Measurements from ENCODE around the gene CDH15.
A peak's percentile ranks its signal among the peaks of the same experiment; 100 is the strongest.

Gene CDH15, protein sequence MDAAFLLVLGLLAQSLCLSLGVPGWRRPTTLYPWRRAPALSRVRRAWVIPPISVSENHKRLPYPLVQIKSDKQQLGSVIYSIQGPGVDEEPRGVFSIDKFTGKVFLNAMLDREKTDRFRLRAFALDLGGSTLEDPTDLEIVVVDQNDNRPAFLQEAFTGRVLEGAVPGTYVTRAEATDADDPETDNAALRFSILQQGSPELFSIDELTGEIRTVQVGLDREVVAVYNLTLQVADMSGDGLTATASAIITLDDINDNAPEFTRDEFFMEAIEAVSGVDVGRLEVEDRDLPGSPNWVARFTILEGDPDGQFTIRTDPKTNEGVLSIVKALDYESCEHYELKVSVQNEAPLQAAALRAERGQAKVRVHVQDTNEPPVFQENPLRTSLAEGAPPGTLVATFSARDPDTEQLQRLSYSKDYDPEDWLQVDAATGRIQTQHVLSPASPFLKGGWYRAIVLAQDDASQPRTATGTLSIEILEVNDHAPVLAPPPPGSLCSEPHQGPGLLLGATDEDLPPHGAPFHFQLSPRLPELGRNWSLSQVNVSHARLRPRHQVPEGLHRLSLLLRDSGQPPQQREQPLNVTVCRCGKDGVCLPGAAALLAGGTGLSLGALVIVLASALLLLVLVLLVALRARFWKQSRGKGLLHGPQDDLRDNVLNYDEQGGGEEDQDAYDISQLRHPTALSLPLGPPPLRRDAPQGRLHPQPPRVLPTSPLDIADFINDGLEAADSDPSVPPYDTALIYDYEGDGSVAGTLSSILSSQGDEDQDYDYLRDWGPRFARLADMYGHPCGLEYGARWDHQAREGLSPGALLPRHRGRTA

DNA sequence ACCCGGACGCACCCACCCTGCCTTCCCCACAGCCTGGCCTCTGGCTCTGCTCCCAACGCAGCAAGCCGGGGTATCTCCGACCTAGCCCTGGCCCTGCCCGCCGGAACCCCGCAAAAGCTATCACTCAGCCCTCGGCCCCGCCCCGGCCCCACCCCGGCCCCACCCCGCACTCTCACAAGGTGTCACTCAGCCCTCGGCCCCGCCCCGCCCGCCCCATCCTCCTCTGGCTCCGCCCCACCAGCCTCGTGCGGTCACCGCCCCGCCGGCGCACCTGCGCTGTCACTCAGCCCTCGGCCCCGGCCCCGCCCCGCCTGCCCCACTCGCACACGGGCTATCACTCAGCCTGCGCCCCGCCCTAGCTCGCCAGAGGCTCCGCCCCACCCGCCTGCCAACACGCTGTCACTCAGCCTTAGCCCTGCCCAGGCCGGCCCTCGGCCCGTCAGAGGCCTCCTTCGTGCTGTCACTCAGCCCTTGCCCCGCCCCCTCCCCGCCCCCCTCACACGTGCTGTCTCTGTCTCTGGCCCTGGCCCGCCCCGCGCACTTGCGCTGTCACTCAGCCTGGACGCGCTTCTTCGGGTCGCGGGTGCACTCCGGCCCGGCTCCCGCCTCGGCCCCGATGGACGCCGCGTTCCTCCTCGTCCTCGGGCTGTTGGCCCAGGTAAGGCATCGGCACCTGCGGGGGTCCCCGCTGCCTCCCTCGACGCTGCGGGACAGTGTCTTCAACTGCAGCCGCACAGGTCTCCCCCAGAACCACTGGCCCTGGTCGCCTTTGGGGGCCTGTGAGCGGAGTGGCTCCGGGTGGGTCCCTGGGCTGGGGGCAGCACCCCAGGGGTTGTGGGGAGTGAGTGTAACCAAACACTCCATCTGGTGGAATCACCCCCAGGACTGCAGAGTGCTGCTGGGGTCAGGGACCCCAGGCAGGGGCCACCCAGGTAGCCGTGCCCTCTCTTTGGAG is at the start of gene CDH15:
CDH15 (plus strand) TSS at position 533 of the 955 bp plus-strand sequence; CDS start at position 617, 84 bp downstream.
- peak; percentile 93 for DNase-seq (ENCODE audit: low read depth)

DNA sequence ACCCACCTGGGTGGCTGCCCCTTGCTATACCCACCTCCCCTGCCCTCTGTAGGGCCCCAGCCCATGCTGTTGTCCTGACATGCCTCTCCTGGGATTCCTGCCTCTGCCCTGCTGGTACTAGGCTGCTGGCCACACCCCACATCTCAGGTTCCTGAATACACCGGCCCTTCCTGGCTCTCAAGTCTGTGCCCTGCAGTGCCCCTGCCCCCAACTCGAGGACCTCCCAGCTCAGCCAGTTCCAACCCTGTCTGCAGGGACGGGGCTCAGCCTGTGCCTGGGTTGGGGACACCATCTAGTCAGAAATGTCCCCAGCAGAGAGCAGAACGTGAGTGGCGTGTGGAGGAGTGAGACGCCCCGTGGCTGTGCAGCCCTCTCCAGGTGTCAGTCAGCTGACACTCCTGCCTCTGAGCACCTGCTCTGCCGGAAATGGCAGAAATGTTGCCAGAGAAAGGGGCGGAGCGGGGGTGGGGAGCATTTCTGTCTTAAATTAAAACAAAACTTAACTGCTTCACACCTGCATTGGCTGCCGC is 49.2 kb upstream of the CDH15 start:
- DNase-seq (ENCODE audit: low read depth), result peak; percentile 28

DNA sequence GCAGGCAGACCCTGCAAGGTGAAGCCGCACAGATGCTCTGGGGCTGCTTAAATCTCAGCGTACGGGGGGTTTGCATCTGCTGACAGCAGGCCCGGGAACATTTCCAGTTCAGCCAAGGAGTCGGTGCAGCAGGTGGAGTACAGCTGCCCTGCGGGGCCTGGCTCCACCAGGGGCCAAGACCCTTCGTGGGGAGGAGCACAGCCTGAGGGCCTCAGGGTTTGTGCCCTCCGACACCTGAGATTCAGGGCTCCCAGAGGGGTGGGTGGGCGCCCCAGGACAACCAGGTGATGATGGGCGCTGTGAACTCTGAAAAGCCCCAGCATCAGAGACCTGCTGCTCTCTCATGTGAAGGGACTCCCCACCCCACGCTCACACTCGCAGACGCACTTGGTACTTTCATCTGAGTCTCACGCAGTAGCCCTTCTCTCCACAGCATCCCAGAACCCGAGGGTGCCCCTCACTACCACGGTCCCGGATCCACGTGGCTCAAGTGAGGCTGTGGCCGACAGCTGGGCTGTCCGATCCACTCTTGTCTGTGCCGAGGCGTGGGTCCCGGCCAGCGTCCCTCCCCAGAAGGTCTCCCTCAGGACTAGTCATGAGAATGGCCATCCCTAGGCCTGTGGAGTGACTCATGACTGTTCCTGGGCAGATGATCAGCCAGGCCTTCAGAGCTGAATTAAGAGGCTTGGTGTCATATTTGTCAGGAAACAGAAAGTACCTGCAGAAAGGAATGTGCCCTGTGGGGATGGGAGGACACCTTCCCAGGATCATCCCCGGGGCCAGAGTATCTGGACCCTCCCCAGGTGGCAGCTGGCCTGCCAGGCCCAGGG is 48.3 kb upstream of the CDH15 start:
- no peak for DNase-seq (ENCODE audit: low read depth)

DNA sequence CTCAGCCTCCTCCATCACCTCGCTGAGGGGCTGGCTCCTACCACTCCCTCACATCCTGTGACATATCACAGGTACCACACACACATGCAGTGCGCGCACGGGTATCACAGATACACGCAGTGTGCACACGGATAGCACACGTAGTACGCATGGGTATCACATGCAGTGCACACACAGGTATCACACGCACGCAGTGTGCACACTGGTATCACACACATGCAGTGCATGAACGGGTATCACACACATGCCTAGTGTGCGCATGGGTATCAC is 47.8 kb upstream of the CDH15 start:
- DNase-seq (ENCODE audit: low read depth), result no peak

DNA sequence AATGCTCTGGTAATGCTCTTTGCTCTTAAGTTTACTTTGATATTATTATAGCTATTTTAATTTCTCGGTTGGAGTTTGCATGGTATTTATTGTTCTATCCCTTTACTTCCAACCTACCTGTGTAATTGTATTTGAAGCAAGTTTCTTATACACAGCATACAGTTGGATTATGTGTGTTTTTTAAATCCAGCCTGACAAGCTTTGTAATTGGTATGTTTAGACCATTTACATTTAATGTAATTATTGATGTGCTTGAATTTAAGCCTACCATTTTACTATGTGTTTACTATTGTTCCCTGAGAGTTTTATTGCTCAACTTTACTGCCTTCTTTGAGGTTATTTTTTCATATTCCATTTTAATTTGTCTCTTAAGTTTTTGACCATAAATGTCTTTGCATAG is 42.2 kb upstream of the CDH15 start:
- DNase-seq (ENCODE audit: low read depth), result no peak

DNA sequence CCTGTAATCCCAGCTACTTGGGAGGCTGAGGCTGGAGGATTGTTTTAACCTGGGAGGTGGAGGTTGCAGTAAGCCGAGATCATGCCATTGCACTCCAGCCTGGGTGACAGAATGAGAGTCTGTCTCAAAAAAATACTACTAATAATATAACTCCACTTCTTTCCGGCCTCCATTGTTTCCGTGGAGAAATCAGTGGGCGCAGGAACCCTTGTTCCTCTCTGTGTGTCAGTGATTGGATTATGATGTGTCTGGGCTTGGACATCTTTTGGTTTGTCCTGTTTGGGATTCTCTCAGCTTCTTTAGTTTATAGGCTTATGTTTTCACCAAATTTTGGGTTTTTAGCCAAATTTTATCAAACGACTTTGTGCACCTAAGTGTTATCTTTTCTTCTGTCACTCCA is 41.1 kb upstream of the CDH15 start:
- DNase-seq (ENCODE audit: low read depth), result no peak

DNA sequence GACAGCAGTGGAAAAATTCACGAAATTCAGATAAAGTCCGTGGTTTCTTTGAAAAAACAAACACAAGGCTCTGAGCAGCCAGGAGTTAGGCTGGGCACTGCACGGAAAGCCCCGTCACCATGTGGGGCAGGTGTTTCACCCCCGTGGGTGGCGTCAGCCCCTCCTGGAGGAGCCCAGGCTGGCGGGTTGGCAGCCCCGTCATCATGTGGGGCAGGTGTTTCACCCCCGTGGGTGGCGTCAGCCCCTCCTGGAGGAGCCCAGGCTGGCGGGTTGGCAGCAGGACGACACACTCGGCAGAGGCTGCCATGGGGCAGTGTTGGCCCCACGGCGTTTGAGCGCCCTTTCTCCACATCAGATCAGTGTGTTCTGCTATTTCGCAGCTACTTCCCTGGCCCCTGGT is 39.8 kb upstream of the CDH15 start:
- no peak for DNase-seq (ENCODE audit: low read depth)

DNA sequence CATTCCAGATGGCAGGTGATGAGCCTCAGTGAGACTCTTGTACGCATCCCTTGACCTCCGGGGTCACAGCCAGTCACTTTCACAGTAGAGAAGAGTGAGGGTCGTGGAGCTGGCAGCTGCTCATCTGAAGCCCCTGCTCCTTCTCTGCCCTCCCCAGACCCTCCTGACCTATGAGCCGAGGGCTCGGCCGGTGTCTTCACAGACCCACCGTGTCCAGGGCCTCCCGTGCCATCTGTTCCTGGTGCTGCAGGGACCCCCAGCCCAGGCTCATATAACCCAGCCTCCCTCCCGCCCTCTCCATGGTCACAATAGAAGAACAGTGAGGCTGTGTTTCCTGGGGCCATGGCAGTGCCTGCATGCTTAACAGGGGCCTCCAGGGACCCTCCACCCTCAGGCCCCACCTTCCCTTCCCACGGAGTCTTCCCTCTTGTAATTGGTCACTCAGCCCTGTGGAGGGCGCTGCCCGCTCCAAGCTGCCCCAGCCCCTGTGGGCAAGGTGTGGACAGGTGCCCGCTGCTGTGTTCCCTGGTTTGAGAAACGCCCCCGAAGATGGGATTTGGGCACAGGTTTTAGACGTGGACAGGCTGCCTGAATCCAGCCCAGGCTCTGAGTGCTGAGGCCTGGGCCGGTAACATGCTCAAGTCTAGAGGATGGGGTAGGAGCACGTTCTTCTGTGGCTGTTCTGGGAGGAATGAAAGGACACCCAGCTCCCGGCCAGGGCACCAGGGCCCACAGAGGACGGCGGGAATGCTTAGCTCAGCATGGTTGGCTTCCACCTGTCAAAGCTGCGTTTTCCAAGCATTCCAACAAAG is 39.1 kb upstream of the CDH15 start:
- DNase-seq (ENCODE audit: low read depth), result no peak

DNA sequence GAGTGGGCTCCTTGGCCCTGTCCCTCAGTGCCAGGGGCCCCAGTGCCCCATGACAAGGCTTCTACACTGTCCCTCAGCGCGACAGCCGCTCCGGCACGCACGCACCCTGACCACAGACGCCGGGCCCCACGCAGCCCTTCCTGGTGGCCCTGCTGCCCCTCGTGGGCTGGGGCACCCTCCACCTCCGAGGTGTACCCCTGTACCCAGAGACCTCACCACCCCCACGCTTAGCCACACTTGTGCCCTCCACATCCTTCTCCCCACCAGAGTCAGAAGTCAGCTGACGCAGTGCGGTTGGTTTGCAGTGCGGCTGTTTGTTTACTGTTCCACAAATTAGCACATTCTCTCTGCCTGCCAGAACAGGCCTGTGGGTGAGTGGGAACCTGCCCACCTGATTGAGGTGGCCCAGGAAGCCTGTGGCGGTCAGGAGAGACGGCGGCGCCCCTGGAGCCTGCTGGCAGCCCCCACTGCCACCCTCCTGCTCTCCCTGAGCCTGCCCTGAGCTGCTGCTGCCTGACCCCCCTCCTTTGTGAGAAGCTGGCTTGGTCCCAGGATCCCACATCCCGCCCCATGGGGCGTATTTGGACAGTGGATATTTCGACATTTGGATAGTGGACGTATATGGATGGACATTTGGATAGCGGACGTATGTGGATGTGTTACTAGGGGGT is 38.0 kb upstream of the CDH15 start:
- DNase-seq (ENCODE audit: low read depth), result no peak

DNA sequence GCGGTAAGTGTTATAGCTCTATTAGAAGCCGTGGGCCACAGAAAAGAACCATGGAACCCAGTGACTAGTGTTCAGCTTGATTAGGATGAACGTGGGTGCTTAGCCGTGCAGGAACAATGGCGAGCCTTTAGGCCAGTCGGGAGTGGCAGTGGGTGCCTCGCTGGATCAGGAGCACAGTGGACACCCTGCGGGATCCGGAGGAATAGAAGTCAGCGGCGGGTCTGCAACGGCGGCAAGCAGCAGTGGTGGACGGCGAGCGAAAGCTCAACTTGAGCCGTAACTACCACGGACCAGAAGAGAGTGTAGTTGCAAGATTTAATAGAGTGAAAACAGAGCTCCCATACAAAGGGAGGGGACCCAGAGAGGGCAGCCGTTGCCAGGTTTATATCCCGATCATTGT is 37.3 kb upstream of the CDH15 start:
- DNase-seq (ENCODE audit: low read depth), result no peak

DNA sequence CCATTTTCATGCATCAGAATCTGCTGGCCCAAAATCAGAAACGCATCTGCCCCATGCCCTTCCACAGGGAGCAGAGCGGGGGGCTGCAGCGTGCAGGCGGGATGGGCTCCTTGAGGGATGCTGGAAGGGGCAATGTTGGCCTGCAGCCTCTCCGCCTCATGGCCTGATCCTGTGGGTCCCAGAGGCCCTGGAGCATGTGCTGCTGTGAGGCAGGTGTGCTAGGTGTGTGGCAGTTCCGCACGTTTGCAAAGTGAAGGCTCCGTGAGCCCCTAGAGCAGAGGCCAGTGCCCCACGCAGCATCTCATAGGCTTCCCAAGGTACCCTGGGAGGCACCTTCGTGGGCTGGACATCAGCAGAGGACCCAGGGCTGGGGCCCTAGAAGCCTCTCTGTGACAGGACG is 36.4 kb upstream of the CDH15 start:
- no peak for DNase-seq (ENCODE audit: low read depth)

DNA sequence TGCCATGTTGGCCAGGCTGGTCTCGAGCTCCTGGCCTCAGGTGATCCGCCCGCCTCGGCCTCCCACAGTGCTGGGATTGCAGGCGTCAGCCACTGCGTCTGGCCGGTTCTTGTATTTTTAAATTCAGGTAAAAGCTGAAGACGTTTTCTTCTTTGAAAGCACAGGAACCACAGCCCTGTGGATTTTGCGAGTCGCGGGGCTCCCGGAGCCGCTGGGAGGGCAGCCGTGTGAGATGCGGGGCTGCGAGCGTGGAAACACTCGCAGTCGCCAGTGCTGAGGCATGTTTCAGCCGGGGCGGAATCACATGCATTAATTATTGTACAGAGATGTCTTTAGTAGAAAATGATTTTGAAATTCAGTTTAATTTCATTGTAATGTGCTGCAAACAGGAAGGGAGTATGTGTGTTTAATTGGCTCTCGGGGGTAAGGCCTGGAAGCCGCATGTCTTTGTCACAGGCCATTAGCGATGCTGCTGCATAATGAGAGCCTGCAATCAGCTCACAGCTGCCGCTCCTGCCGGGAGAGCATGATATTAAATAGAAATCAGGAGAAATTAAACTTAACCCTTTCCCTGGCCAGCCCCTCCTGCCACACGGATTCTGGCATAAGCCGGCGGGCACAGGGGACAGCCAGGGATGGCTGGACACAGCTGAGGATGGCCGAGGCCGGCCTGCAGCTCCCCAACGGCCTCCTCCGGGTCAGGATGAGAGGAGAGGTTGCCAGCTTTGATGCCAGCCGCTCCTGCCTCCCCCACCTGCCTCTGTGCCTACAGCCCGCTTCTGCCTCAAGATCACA is 35.4 kb upstream of the CDH15 start:
- DNase-seq (ENCODE audit: low read depth), result no peak

DNA sequence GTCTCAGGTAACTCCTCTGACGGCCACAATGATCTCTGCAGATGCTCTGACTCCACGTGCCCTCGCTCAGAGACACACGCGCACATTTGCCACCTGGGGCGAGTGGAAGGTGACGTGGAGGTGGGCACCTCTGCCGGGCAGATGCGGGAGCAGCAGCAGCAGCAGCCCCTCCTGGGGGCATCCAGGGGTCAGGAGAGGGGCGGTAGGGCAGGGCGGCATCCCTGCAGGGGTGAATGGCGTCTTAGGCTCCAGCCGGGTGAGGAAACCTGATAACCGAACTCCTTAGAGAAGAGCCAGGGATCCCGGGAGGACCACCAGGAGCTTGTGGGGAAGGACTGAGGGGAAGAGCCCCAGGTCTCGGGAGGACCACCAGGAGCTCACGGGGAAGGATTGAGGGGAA is 34.6 kb upstream of the CDH15 start:
- DNase-seq (ENCODE audit: low read depth), result no peak

DNA sequence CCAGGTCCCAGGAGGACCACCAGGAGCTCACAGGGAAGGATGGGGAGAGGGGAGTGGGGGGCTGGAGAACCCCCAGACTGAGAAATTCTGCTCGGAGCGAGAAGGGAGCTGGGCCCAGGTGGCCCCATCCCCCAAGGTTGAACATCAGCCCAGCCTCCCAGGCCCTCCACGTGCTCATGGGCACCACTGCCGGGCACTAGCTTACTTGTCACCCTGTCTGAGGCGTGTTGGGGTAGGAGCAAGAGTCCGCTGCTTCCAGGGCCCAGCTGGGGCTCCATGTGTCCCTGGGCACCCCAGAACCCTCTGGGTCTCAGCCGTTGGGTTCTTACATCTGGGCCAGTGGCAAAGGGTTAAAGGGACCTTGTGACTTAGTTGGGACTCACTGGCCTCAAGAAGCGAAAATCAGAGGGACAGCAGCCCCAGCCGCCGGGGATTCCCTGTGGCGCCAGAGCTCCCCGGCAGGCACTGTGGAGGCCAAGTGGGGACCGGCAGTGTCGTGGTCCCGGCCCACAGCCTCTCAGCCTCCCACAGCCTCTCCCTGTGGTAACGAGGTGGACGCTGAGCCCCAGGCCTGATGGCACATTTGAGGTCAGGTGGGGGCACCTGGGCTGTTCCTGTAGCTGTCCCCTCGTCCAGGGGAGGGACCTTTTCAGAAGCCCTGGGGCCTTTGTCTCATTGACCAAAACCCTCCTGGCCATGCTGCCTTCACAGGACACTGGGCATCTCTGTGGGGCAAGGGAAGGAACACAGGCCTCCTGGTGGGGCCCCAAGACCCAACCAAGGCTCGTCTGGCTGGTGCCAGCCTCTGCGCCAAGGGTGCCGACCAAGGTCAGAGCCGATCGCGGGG is 33.7 kb upstream of the CDH15 start:
- DNase-seq (ENCODE audit: low read depth), result no peak

DNA sequence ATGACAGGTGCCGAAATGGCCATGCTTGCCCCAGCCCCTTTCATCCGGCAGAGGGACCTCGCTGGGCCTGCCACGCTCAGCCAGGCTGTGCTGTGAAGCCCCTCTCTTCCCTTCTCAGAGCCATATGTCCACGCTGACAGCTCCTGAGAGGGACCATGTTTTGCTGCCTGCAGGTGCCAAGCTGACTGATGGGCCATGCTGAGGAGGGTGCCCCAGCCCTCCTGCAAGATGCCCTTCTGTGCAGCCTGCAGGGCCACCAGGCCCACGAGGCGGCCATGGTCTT is 33.1 kb upstream of the CDH15 start:
- DNase-seq (ENCODE audit: low read depth), result no peak

DNA sequence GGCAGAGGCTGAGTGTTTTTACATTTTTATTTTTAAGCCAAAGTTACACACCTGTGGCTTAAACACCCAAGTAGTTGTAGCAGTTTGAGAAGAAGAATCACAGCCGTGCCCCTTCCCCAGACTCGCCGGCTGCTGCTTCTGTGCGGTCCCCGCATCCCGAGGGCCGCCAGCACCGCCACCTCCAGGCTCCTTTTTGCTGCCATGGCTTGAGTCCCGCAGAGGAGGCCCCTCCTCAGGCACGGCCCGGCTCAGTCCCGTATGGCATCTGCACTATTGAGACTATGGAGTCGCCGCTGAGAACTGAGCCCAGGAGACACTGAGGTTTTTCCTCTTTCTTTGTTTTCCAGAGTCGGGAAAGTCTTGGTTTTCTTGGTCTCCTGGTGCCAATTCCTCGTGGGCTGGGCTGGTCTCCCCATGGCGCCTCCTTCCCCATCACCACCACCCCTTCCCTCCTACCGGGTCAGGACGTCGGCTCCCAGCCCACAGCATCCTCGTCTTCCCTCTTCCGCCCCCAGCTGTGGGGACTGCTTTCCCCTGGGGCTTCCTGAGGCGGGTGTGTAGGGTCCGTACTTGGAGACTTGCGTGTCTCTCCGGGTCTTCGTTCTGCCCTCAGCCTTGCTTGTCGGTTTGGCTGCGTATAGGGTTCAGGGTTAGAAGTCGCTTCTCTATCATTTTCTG is 32.6 kb upstream of the CDH15 start:
- no peak for DNase-seq (ENCODE audit: low read depth)

DNA sequence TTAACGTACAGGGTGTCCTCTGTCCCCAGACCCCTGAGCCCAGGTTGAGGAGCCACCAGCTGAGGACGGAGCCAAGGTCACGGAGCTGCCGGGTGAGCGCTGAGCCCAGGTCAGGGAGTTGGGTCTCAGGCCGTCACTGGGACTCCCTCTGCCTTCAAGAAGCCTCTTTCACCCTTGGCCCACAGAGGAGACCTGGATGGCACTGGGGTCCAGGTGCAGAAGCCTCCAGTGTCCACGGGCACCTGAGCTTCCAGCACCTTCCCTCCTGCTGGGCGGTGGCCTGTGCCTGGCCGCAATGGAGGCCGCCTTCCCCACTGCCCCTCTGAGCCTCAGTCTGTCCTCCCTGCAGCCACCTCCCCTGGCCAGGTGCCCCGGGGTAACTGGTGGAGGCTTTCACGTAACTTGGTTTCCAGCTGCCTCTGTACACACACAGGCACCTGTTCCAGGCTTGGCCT is 31.6 kb upstream of the CDH15 start:
- no peak for DNase-seq (ENCODE audit: low read depth)

DNA sequence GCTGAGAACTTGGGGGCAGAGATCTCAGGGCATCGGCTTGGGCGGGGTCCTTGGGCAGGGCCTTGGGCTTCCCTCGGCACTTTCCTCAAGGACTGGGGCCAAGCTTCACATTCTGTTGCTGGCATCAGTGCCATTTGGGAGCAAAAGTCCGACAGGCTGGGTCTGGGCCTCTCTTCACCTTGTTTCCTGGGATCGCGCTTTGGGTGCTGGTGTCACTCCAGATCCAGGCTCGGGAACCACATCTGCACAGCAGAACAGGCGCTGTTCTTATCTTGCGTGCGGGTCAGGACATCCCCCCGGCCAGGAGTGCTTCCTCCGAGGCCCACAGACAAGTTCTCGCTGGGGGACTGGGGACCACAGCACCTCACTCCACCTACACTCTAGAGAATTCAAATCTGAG is 31.1 kb upstream of the CDH15 start:
- no peak for DNase-seq (ENCODE audit: low read depth)

Data from T-helper 22 cell (primary cell).